Spleen (tissue), 7 donors: ENCODE data around the gene ATP8A2.

Experiments
- POLR2A ChIP-seq, 3 donors: fragments of 450-650 bp; IDR thresholded peaks; one replicate each; pipeline ENCODE4 v1.5.1; 2017; ENCODE audit warnings: antibody characterized with exemption in 3 of 3, mild to moderate bottlenecking in 1 of 3
- TF ChIP-seq, protein P1 (sequence below), 11 experiments: fragments of 200-600 bp in 7 of 11; fragments of 450-650 bp in 4 of 11; sonication (generic) in 4 of 11; IDR thresholded peaks in 8 of 11; conservative IDR thresholded peaks in 3 of 11; 1 replicate in 7 of 11; 2 replicates in 4 of 11; pipeline versions ENCODE4 v1.4.0 to v1.8.0; 2016 to 2021; ENCODE audit warnings: antibody characterized with exemption in 11 of 11, inconsistent platforms in 4 of 11, mild to moderate bottlenecking in 1 of 11
- donor health status: DM: no; HTN: no; CAD: no; lungs with moderate emphysema.
- donor health status: DM: no; HTN: no; CAD: no.
- donor health status: DM: no; HTN: no; CAD: no.

DNA sequence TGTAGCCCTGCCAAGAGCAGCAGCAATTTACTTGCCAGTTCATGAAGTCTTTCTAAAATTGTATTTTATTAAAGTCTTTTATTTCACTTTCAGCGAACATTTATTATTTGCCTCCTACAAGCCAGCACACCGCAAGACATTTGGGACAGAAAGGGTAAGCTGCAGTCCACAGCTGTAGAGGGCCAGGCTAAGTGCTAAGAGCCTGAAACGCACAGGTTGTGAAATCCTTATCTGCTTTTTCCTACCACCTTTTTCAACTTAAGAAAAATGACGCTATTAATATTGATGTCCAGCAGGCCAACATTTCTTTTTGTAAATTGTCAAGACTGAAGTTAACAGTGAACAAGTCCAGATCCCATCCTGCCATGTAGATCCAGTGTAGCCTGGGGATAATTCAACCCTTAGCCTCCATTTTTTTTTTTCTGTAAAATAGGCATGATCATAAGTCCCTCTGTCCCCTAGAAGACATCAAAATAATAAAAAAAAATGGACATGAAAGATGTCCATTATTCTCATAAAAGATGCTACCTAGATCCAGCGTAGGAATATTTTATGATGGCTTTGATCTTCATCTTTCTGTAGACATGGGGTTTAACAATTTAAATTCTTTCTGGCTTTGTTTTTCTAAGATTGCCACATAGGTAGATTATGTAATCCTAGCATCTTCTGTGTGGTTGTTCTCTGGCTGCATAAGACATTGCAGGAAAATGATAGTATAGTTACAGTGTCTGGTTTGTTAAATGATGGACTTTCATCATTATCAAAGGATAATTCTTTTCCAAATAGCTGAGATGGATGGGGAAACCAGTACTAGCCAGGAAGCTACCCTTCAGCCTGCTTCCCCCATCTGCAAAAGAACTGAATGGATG, 551.7 kb downstream of the ATP8A2 start:
- TF ChIP-seq, protein P1, sequence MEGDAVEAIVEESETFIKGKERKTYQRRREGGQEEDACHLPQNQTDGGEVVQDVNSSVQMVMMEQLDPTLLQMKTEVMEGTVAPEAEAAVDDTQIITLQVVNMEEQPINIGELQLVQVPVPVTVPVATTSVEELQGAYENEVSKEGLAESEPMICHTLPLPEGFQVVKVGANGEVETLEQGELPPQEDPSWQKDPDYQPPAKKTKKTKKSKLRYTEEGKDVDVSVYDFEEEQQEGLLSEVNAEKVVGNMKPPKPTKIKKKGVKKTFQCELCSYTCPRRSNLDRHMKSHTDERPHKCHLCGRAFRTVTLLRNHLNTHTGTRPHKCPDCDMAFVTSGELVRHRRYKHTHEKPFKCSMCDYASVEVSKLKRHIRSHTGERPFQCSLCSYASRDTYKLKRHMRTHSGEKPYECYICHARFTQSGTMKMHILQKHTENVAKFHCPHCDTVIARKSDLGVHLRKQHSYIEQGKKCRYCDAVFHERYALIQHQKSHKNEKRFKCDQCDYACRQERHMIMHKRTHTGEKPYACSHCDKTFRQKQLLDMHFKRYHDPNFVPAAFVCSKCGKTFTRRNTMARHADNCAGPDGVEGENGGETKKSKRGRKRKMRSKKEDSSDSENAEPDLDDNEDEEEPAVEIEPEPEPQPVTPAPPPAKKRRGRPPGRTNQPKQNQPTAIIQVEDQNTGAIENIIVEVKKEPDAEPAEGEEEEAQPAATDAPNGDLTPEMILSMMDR (IDR thresholded peaks at IDR 0.05 in 8 of 11, conservative IDR thresholded peaks at IDR 0.05 in 3 of 11): no peak
- no peak for TF ChIP-seq POLR2A (IDR thresholded peaks at IDR 0.05)
